ENCODE data around the gene CCSER1. TPM values are rescaled to one million over a fixed set of nuclear protein-coding genes. Genes with fewer than 3 reads are reported as not detected.

CCSER1 gene
- total RNA-seq, 1 donor = under 0.01 TPM

GRCh38 chr4:90543419-90544170 is 416.4 kb downstream of the CCSER1 start:
- DNase-seq (ENCODE audit: low read depth) = no peak
- no peak overlapping the region for H3K4me3 ChIP-seq (ENCODE audit: low read depth, low read length)
- no peak for TF ChIP-seq CTCF (IDR thresholded peaks at IDR 0.05; ENCODE audit: insufficient read depth, low read length)

DNA sequence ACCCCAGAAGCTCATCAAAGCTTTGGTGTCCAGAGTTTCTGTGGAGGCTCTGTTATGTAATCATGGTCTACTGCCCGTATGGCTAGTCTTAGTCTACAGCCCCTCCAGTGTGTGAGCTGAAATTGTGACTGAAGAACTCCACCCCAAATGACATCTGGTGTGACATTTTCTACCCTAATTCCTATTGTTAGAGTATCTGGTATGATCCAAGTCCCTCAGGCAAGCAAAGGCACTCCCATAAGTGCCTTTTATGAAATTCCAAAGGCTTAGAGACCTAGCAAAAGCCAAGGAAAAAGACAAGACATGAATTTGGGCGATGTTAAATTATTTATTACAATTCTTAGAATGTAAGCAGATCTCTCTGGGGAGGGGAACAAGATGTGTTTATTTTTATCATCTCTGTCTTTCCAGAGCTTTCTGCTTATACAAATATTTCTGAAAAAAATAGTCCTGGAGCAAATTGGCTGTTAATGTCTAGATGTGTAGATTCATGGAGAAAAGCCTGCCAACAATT is 417.4 kb downstream of the CCSER1 start:
- TF ChIP-seq CTCF (IDR thresholded peaks at IDR 0.05; ENCODE audit: insufficient read depth, low read length) = no peak
- DNase-seq (ENCODE audit: low read depth) = no peak
- H3K4me3 ChIP-seq (ENCODE audit: low read depth, low read length) = no peak overlapping the region

- H3K4me3 ChIP-seq (ENCODE audit: low read depth, low read length) = no peak overlapping the region
- TF ChIP-seq CTCF (IDR thresholded peaks at IDR 0.05; ENCODE audit: insufficient read depth, low read length) = no peak
- no peak for DNase-seq (ENCODE audit: low read depth)
Observed at GRCh38 chr4:90545380-90545779, 418.2 kb downstream of the CCSER1 start.

GRCh38 chr4:90546114-90546513 is 418.9 kb downstream of the CCSER1 start:
- DNase-seq (ENCODE audit: low read depth) = no peak
- TF ChIP-seq CTCF (IDR thresholded peaks at IDR 0.05; ENCODE audit: insufficient read depth, low read length) = no peak
- no peak overlapping the region for H3K4me3 ChIP-seq (ENCODE audit: low read depth, low read length)

- no peak for DNase-seq (ENCODE audit: low read depth)
- TF ChIP-seq CTCF (IDR thresholded peaks at IDR 0.05; ENCODE audit: insufficient read depth, low read length) = no peak
- H3K4me3 ChIP-seq (ENCODE audit: low read depth, low read length) = no peak overlapping the region
Observed at GRCh38 chr4:90570615-90571014, 443.4 kb downstream of the CCSER1 start.

DNA sequence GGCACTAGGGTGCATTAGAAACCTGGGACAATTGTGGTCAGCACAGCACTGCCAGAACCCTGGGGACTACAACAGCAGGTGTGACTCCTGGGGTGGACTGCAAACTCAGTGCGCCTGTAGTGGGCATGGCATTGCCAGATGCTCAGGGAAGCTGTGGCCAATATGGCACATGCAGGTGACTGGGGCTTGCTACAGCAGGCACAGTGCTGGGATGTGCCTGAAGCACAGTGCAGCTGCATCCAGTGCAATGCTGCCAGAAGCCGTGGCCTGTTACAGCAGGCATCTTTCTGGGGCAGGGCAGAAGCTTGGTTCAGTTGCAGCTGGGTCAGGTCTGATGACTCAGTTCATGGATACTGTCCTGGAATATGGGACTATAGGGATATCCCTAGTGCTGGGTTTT is 445.8 kb downstream of the CCSER1 start:
- H3K4me3 ChIP-seq (ENCODE audit: low read depth, low read length) = no peak overlapping the region
- no peak for TF ChIP-seq CTCF (IDR thresholded peaks at IDR 0.05; ENCODE audit: insufficient read depth, low read length)
- DNase-seq (ENCODE audit: low read depth) = no peak

Data from fibroblast of the aortic adventitia (primary cell).